GM18517 (cell line): Measurements from ENCODE around the gene MBNL1.

Source experiments
- ATAC-seq: cut with Tn5 transposase; IDR thresholded peaks from one replicate; pipeline ENCODE4 v1.9.1; 2021; ENCODE audit warnings: mild to moderate bottlenecking, moderate library complexity; ENCODE audit not compliant: unreplicated experiment

Gene MBNL1, protein sequence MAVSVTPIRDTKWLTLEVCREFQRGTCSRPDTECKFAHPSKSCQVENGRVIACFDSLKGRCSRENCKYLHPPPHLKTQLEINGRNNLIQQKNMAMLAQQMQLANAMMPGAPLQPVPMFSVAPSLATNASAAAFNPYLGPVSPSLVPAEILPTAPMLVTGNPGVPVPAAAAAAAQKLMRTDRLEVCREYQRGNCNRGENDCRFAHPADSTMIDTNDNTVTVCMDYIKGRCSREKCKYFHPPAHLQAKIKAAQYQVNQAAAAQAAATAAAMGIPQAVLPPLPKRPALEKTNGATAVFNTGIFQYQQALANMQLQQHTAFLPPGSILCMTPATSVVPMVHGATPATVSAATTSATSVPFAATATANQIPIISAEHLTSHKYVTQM

DNA sequence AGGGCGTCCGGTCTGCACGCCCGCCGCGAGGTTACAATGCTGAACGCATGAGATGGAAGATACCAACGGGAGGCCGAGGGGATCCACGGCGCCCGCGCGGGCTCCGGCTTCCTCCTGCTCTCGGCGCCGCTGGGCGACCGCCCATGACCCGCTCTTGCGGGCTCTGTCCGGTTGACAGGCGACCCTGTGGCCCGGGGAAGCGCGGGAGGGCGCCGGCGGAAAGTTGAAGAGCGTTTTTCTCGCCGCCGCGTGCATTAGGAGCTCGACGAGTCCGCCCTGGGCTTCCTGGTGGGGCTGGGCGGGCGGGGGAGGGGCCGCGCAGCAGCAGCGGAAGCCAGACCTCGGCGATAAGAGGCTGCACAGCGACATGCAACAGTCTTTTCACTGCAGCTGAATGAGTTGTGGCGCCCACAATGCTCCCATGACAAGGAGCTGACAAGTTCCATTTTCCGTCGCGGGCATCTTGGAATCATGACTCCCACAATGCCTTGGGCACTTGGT lies at the start of gene MBNL1:
Gene MBNL1, plus strand, starts transcription at position 375 of the 501 bp plus-strand sequence. CDS start 31,265 bp downstream, outside the sequence.
- peak; percentile 68 for ATAC-seq

DNA sequence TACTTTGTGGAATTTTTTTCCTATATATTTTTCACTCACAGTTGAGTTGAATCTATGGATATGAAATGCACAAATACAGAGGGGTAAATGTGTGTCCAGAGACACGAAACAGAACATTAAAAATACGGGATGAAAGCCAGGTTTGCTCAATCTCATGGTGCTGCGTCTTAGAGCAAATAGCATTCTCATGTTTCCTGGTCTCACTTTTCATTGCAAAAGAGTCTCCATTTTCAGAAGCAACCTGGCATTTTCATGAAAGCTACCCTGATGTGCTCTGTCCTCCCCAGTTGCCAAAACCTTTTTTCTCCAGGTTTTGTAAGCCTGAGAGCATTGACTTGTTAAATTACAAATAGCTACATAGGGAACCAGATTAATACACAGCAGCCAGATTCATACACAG lies 49.5 kb upstream of the MBNL1 start:
- no peak for ATAC-seq

DNA sequence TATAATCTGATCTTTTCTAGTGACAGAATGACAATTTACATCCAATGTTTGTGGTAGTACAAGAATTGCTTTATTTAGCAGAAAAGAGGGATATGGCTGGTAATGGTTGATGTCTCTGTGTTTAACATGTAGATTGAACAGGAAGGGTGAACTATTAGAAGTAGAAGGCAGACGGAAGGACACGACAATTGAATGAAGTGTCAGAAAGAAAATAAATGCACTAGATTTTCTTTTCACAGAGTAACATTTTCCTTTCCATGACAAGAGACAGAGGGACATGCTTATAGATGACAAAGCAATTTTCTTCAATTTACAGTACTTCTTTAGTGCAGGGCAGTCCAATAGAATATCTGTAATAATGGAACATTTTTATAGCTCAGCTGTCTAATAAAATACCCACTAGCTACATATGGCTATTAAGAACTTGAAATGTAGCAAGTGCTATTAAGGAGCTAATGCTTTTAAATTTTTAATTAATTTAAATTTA lies 48.9 kb upstream of the MBNL1 start:
- ATAC-seq = no peak

DNA sequence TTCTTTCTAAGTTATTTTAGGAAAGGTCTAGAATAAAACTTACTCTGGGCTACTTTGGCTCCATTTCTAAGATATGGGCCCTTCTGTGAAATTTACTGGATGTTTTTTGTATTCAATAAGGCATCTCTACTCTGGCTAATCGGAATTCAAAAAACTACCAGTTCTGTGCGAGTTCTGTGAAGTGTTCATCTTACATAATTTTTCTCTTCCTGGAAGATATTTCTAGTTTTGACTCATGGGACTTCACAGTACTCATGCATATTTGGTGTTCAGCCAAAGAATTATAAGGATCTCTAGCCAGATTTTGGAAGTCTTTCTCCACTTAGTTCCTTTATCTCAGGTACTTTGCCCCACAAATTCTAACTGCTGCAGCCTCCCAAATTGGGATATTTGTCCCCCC lies 46.4 kb upstream of the MBNL1 start:
- ATAC-seq = no peak

DNA sequence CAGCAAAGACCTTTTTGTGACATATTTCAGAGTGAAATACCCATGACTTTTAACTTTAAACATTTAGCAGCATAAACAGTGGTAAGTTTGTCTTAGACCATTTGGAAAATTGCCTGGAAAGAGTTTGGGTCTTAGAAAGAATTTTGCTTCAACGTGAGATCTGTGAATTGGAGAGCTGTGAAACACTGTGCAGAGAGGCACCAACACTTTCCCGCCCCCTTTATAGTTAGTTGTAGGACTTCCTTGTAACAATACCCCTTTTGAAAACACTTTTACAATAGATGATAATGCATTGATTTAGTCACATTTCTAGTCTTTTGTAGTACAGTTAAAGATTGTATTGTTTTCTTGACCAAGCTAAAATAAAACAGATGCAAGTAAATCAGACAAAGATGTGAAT lies 43.5 kb upstream of the MBNL1 start:
- no peak for ATAC-seq

DNA sequence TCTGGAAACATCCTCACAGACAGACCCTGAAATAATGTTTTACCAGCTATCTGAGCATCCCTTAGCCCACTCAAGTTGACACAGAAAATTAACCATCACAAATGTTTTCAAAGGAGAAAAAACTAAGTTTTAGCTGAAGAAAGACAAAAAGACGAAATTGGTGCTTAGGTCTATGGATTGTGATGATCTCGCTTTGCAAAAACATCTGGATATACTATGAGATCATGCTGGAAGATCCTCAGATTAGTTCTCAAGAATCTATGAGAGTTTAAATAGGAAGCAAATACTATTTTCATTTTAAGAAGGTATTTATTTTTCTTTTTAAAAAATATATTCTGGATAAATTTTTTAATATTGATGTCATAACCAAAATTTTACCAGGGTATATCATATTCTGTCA lies 42.6 kb upstream of the MBNL1 start:
- no peak for ATAC-seq

DNA sequence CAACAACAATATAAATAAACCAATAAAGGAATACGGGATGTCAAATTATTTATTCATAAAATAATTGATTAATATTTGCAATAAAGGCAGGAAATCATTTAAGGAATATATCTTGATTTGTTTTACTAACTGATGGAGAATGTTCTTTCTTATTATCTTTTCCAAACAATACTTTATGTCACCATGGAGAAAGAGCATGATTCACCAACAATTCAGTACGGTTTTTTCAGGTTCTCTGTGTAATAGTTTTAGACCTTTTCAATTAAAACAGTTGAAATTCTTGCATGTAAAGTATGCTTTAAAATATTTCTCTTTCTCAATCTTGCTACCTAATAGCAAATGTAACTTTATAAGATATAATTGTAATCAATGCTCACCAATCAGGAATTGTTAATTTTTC lies 41.7 kb upstream of the MBNL1 start:
- ATAC-seq = no peak

DNA sequence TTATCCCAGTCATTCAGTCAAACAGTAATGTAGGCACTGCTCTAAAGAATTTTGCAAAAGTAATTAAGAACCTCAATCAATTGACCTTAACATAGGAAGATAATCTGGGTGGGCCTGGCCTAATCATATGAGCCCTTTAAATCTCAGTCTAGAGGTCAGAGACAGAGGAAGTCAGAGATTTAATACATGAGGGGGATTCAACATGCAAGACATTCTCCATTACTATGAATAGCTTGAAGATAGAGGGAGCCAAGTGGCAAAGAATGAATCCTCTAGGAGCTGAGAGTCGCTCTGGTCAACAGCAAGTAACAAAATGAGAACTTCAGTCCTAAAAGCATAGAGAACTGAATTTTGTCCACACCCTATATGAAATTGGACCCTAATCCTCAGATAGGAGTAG lies 39.0 kb upstream of the MBNL1 start:
- no peak for ATAC-seq

DNA sequence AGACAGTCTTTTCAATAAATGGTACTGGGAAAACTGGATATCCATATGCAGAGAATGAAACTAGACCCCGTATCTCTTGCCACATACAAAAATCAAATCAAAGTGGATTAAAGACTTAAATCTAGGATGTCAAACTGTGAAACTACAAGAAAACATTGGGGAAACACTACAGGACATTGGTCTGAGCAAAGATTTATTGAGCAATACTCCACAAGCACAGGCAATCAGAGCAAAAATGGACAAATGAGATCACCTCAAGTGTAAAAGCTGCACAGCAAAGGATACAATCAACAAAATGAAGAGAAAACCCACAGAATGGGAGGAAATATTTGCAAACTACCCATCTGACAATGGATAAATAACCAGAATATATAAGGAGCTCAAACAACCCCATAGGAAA lies 38.4 kb upstream of the MBNL1 start:
- no peak for ATAC-seq

DNA sequence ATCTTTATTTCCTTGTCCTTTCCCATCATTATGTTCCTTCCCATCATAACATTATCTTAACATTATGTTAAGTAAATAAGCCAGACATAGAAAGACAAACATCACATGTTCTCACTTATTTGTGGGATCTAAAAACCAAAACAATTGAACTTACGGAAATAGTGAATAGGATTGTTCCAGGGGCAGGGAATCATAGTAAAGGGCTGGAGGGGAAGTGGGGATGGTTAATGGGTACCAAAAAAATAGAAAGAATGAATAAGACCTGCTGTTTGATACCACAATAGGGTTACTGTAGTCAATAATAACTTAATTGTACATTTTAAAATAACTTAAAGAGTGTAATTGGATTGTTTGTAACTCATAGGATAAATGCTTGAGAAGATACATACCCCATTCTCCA lies 36.7 kb upstream of the MBNL1 start:
- ATAC-seq = no peak

DNA sequence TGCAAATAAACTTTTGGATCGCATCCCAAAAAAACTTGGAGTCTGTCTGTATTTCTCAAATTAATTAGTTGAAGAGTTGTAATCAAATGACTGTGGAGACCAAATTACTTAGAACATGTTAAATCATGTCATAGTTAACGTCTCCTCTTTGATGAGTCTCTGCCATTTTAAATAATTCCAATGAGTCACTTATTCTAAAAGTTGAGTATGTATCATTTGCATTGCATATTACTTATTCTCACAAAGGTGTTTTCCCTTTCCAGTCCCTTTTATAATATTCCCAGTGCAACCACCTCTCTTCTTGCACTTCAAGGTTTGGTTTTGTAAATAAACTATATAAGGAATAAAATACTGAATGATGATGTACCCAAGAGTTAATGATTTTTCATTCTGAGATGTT lies 36.0 kb upstream of the MBNL1 start:
- no peak for ATAC-seq

DNA sequence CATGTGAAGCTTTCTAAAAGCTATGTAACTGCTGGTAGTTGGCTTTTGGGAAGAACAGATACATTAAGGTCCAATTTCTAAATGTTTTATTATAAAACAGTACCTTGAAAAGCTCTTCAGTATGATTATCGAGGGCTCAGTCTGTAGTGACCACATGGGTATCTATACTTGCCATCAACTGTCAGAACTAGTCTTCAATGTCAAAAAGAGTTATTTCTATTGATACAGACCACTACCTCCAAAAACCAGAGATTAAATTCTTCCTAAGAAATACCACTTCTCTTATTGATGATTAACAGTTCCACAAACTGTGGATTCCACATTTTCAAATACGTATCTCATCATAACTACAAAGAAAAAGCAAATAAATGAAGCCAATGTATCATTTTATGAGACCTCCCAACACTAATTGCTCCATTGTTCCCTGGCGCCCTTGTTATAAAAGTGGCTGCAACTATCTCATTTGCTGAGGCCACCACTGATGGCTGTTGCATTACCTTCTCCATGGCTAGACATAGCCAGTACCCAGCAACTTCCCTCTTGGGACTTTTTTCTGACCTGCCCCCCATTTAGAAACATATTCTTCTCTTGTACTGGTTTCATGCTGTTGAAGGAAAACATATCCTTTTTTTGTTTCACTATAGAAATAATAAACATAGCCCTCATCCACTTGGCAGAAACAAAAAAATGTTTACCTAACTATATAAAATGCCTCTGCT lies 33.9 kb upstream of the MBNL1 start:
- ATAC-seq = no peak

DNA sequence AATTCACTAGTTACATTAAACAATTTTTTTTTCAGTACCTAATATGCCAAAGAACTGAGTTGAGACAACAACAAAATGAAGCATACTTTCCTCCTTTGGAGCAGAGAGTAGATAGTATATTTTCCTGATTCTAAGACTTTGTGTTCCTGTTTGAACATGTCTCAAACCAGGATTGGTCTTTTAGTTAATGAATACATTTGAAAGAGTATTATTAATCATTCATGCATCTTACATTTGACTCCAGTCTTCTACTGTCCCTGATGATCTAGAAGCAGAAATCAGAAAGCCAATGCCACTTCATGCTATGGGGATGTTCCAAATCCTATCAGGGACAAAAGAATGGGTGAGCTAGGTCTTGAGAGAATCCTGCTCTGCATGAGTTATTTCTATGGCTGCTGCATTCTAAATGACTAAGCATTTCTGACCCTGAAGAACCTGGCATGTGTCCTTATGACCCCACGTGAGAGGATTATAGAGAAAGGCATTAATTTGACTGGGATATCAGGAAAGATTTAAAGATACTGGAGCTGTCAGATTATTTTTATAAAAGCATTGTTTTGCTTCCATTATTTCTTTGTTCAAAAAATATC lies 32.9 kb upstream of the MBNL1 start:
- no peak for ATAC-seq

DNA sequence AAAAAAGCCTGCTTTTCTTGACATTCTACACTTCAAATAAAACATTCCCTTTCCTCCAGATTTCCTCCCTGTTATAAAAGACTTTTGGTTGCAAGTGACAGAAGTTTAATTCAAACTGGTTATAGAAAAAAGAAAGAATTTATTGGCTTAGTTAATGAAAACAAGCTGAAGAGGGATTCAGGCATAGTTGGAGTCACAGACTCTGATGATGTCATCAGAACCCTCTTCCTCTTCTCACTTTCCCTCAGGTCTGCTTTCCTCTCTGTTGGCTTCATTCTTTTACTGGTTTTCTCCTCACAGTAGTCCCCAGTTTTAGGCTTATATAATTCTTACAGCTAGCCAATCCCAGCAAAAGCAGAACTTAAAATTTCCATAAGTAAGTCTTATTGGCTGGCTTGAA lies 32.0 kb upstream of the MBNL1 start:
- ATAC-seq = no peak

DNA sequence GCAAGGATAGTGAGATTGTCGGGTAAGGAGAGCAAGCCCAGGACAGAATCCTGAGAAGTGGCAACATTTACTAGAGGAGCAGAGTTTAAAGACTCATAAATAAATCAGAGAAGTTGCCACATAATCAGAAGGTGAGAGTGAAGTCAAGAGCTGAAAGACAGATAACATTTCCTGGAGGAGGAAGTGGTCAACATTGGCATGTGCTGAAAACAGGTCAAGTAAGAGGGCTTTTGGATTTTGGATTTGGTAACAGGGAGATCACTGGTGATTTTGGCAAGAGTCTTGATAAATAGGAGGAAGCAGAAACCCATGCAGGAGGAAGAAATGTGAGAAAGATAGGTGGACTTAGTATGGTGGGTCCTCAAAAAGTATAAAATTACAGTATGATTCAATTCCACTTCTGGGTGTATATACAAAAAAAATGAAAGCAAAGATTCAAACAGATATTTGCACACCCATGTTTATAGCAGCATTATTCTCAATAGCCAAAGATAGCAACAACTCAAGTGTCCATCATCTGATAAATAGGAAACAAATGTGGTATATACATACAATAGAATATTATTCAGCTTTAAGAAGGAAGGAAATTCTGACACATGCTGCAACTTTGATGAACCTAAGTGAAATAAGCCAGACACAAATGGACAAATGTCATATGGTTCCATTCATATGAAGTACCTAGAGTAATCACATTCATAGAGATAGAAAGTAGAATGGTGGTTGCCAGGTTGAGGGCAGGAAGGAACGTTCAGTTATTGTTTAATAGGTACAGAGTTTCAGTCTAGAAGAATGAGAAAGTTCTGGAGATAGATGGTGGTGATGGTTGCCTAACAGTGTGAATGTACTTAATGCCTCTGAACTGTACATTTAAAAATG lies 27.3 kb upstream of the MBNL1 start:
- peak; percentile 65 for ATAC-seq

DNA sequence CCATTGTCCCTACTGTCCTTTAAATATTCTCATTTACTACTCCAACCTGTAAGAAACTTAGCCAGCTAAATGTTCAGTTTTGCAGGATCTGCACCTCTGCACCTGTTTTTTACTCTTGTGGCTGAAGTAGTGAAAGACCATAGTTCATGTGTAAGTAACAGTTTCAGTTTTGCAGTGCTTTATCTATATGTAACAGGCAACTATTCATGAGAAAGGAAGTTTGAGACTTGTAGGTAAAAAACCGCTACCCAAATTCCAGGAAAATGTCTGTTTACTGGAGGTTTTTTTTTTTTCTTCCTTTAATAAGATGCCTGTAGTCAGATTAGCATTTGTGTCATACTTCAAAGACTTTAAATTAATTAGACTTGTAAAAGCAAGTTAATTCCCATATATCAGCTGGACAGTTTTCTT lies 25.4 kb upstream of the MBNL1 start:
- peak; percentile 65 for ATAC-seq

DNA sequence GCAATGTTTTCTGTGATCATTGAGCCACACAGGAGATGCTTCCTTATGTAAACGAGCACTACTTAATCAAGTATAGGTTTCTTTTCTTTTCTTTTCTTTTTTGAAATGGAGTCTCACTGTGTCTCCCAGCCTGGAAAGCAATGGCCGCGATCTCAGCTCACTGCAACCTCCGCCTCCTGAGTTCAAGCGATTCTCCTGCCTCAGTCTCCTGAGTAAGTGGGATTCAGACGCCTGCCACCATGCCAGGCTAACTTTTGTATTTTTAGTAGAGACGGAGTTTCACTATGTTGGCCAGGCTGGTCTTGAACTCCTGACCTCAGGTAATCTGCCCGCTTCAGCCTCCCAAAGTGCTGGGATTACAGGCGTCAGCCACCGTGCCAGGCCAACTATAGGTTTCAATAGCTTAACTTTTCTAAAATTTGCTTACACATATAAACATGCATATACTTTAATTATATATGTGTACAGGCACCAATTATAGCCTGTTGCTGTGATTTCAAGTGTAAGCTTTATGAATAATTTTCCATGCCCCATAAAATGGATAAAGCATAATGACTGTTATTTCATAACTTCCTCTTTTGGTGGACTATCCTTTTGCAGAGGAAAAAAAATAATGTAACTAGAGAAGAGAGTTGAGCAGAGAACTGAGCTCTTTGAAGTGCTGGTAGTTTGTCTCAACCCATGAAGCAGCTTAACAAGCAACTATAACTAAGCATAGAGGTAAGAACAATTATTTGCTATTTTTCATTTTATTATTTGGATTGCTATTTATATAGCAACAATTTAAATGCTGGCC lies 24.8 kb upstream of the MBNL1 start:
- ATAC-seq = peak; percentile 37

DNA sequence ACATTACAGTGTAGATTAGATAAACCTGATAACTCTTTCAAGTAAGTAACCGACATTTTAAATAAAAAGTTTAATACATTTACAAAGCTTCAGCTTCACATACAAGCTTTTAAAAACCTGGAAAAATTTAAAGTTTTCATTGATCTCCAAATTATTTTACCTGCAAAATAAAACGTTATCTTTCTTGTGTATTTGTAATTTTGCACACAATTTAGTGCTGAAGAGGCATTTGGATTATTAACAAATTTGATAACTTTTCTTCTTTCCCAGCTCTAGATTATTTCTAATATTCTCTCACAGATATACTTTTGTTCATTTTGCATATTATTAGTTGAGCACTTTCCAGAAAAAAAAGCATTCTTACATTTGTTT lies 24.2 kb upstream of the MBNL1 start:
- no peak for ATAC-seq

DNA sequence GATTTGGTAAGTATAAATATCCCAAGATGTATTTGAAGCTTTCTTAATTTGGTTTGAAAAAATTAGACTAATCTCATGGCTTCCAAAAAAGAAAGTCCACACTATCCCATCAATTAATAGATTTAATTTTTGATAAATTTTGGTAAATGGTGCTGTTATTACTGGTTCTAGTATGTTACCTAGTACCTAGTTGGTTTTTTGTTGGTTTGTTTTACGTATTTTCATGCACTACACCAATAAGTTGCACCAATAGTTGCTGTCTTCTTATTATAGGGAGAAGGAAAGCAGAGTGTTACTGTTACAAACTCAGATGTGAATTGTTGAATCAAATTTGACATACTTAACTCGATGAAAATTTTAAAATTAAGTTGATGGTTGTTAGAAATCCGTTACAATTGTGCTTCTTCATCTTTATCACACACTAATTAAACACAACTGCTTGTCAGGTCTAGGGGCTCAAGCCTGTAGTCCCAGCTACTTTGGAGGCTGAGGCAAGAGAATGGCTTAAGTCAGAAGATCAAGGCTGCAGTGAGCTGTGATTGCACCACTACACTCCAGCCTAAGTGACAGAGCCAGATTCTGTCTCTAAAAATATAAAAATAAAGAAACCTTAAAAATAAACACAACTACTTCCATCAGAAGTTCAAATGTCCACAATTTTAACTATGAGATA lies 23.1 kb upstream of the MBNL1 start:
- no peak for ATAC-seq
